ENCODE data around the gene DHX35.

Gene DHX35

DNA sequence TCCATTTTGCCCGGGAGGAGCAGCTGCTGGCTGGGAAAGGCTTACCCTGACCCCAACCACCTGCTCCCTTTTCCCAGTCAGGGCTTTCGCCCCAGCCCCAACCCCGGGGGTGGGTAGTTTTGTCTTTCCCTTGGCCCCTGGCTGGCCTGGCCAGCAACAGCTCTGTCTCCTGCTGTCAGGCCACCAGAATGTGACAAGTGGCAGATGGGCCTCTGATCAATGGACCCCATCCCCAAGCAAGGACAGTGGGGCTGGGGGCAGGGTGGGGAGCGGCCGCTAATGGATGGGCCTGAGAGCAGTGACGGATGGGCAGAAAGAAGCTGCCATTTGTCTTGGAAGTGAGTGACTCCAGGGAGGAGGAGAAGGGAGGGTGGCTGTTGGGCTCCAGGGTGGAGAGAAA is 121.6 kb downstream of the DHX35 start:
- FAIRE-seq, result no peak
- no peak for DNase-seq (ENCODE audit: extremely low spot score, insufficient read length, low read depth)

DNA sequence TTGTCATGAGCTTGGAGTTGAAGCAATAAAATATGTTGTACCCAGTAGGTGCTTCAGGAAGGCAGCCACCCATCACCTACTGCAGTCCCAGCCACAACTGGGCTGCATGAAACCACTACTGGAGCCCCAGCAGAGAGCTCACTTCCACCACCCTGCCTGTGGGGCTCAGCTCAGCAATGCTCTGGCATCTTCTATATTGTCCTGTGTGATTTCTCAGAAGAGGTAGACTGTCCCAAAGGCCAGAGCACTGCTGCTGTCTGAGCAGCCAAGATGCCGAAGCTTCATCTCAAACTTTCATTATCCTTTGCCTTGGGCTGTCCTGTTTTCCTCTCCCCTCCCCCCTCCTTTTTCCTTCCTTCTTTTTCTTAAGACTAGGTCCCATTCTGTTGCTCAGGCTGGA is 126.9 kb downstream of the DHX35 start:
- no peak for FAIRE-seq
- DNase-seq (ENCODE audit: extremely low spot score, insufficient read length, low read depth), result no peak

Measured in GM18507 (cell line).